HEK293 (cell line): ENCODE data around the gene NEK6.

Experiments
- CTCF ChIA-PET: fragments of 350-600 bp; formaldehyde crosslinking; extraction: SDS; loops from one replicate; lab custom pipeline; 2021; ENCODE audit warnings: antibody characterized with exemption; lab: Yijun Ruan, JAX
- POLR2A ChIA-PET: fragments of 300-600 bp; formaldehyde crosslinking; extraction: SDS; loops from one replicate; lab custom pipeline; 2020; ENCODE audit warnings: antibody characterized with exemption, inconsistent platforms; lab: Yijun Ruan, JAX
- H3K27ac ChIP-seq: fragments of 200-500 bp; sonication (Bioruptor generic); 2 replicates; pipeline ENCODE4 v1.5.1; 2014; ENCODE audit warnings: low read depth, low read length, control low read depth, inconsistent platforms; ENCODE audit errors: extremely low read depth
- H3K36me3 ChIP-seq, 2 experiments: fragments of 200-500 bp in 1 of 2; sonication (Bioruptor generic) in 1 of 2; 1 replicate in 1 of 2; 2 replicates in 1 of 2; pipeline ENCODE4 v1.5.1; 2014 to 2017; ENCODE audit warnings: inconsistent platforms in 2 of 2, low read length in 2 of 2; ENCODE audit not compliant: control insufficient read depth in 2 of 2, insufficient read depth in 1 of 2
- H3K4me1 ChIP-seq: fragments of 200-500 bp; sonication (Bioruptor generic); 2 replicates; pipeline ENCODE4 v1.5.1; 2014; ENCODE audit warnings: mild to moderate bottlenecking, low read length, inconsistent platforms; ENCODE audit not compliant: control insufficient read depth, insufficient read depth
- H3K4me3 ChIP-seq: 2 replicates; pipeline ENCODE4 v1.5.1; 2011; ENCODE audit warnings: low read depth, mild to moderate bottlenecking, control low read depth, low read length, moderate library complexity
- H3K9me3 ChIP-seq: fragments of 200-500 bp; sonication (Bioruptor generic); 2 replicates; pipeline ENCODE4 v1.5.1; 2014; ENCODE audit warnings: low read depth, low read length, inconsistent platforms; ENCODE audit not compliant: control insufficient read depth, insufficient read depth
- EGR2 ChIP-seq: fragments of 450-650 bp; formaldehyde crosslinking; IDR thresholded peaks from 2 replicates; pipeline ENCODE4 v1.5.1; 2016; ENCODE audit warnings: low read depth, missing biosample characterization, missing genetic modification characterization
- GLI2 ChIP-seq: fragments of 450-650 bp; formaldehyde crosslinking; IDR thresholded peaks from 2 replicates; pipeline ENCODE4; 2017; ENCODE audit warnings: missing biosample characterization, missing genetic modification characterization, low read depth, borderline replicate concordance
- KLF1 ChIP-seq: fragments of 450-650 bp; formaldehyde crosslinking; IDR thresholded peaks from 2 replicates; pipeline ENCODE4 v1.5.1; 2016; ENCODE audit warnings: missing biosample characterization, missing genetic modification characterization
- KLF7 ChIP-seq: fragments of 450-650 bp; formaldehyde crosslinking; IDR thresholded peaks from 2 replicates; pipeline ENCODE4 v1.5.1; 2016; ENCODE audit warnings: missing biosample characterization, missing genetic modification characterization, borderline replicate concordance
- SCRT2 ChIP-seq: fragments of 450-650 bp; formaldehyde crosslinking; IDR thresholded peaks from 2 replicates; pipeline ENCODE4 v1.5.1; 2016; ENCODE audit warnings: missing biosample characterization, missing genetic modification characterization
- SETDB1 ChIP-seq: IDR thresholded peaks from one replicate; pipeline ENCODE4 v1.6.1; 2017; ENCODE audit warnings: mild to moderate bottlenecking, low read length, moderate library complexity, mixed read lengths; ENCODE audit not compliant: insufficient read length
- ZBTB48 ChIP-seq: fragments of 450-650 bp; formaldehyde crosslinking; IDR thresholded peaks from 2 replicates; pipeline ENCODE4 v1.5.1; 2016; ENCODE audit warnings: missing biosample characterization, missing genetic modification characterization
- ZNF140 ChIP-seq: fragments of 450-650 bp; formaldehyde crosslinking; IDR thresholded peaks from 2 replicates; pipeline ENCODE4 v1.5.1; 2016; ENCODE audit warnings: missing biosample characterization, missing genetic modification characterization
- ZNF175 ChIP-seq: fragments of 450-650 bp; formaldehyde crosslinking; IDR thresholded peaks from 2 replicates; pipeline ENCODE4 v1.5.1; 2016; ENCODE audit warnings: missing biosample characterization, missing genetic modification characterization
- ZNF214 ChIP-seq: fragments of 450-650 bp; formaldehyde crosslinking; IDR thresholded peaks from 2 replicates; pipeline ENCODE4 v1.5.1; 2017; ENCODE audit warnings: missing biosample characterization, mild to moderate bottlenecking, missing genetic modification characterization, borderline replicate concordance
- ZNF24 ChIP-seq: fragments of 450-650 bp; formaldehyde crosslinking; IDR thresholded peaks from 2 replicates; pipeline ENCODE4 v1.5.1; 2016; ENCODE audit warnings: missing biosample characterization, missing genetic modification characterization
- ZNF248 ChIP-seq: fragments of 450-650 bp; formaldehyde crosslinking; IDR thresholded peaks from 2 replicates; pipeline ENCODE4 v1.5.1; 2017; ENCODE audit warnings: missing biosample characterization, missing genetic modification characterization
- ZNF324 ChIP-seq: fragments of 450-650 bp; formaldehyde crosslinking; IDR thresholded peaks from 2 replicates; pipeline ENCODE4 v1.5.1; 2016; ENCODE audit warnings: missing biosample characterization, missing genetic modification characterization
- ZNF366 ChIP-seq: fragments of 450-650 bp; formaldehyde crosslinking; conservative IDR thresholded peaks from 2 replicates; pipeline ENCODE4 v1.5.1; 2016; ENCODE audit warnings: missing biosample characterization, missing genetic modification characterization
- ZNF394 ChIP-seq: fragments of 450-650 bp; formaldehyde crosslinking; IDR thresholded peaks from 2 replicates; pipeline ENCODE4 v1.5.1; 2016; ENCODE audit warnings: missing biosample characterization, missing genetic modification characterization, mild to moderate bottlenecking, moderate library complexity, borderline replicate concordance
- ZNF404 ChIP-seq: fragments of 450-650 bp; formaldehyde crosslinking; IDR thresholded peaks from 2 replicates; pipeline ENCODE4 v1.5.1; 2017; ENCODE audit warnings: missing biosample characterization, missing genetic modification characterization
- ZNF416 ChIP-seq: fragments of 450-650 bp; formaldehyde crosslinking; IDR thresholded peaks from 2 replicates; pipeline ENCODE4 v1.5.1; 2016; ENCODE audit warnings: missing biosample characterization, missing genetic modification characterization
- ZNF529 ChIP-seq: fragments of 450-650 bp; formaldehyde crosslinking; IDR thresholded peaks from 2 replicates; pipeline ENCODE4 v1.5.1; 2017; ENCODE audit warnings: missing genetic modification characterization, missing biosample characterization; ENCODE audit not compliant: insufficient replicate concordance
- ZNF558 ChIP-seq: fragments of 450-650 bp; formaldehyde crosslinking; IDR thresholded peaks from 2 replicates; pipeline ENCODE4 v1.5.1; 2016; ENCODE audit warnings: missing biosample characterization, missing genetic modification characterization
- ZNF596 ChIP-seq: fragments of 450-650 bp; IDR thresholded peaks from 2 replicates; pipeline ENCODE4 v1.5.0; 2018; ENCODE audit warnings: missing biosample characterization, mild to moderate bottlenecking, missing genetic modification characterization, moderate library complexity
- ZNF654 ChIP-seq: fragments of 450-650 bp; formaldehyde crosslinking; IDR thresholded peaks from 2 replicates; pipeline ENCODE4 v1.5.1; 2016; ENCODE audit warnings: low read depth, missing biosample characterization, missing genetic modification characterization
- ZNF701 ChIP-seq: fragments of 450-650 bp; formaldehyde crosslinking; IDR thresholded peaks from 2 replicates; pipeline ENCODE4 v1.5.1; 2016; ENCODE audit warnings: missing biosample characterization, missing genetic modification characterization
- ZNF768 ChIP-seq: fragments of 450-650 bp; formaldehyde crosslinking; IDR thresholded peaks from 2 replicates; pipeline ENCODE4 v1.5.1; 2018; ENCODE audit warnings: missing biosample characterization, mild to moderate bottlenecking, missing genetic modification characterization
- TF ChIP-seq, protein P1 (sequence below): fragments of 450-650 bp; formaldehyde crosslinking; IDR thresholded peaks from 2 replicates; pipeline ENCODE4 v1.5.1; 2017; ENCODE audit warnings: missing biosample characterization, missing genetic modification characterization
- TF ChIP-seq, protein P2 (sequence below): fragments of 450-650 bp; formaldehyde crosslinking; IDR thresholded peaks from 2 replicates; pipeline ENCODE4 v1.5.1; 2017; ENCODE audit warnings: missing biosample characterization, mild to moderate bottlenecking, missing genetic modification characterization, moderate library complexity

NEK6 gene

DNA sequence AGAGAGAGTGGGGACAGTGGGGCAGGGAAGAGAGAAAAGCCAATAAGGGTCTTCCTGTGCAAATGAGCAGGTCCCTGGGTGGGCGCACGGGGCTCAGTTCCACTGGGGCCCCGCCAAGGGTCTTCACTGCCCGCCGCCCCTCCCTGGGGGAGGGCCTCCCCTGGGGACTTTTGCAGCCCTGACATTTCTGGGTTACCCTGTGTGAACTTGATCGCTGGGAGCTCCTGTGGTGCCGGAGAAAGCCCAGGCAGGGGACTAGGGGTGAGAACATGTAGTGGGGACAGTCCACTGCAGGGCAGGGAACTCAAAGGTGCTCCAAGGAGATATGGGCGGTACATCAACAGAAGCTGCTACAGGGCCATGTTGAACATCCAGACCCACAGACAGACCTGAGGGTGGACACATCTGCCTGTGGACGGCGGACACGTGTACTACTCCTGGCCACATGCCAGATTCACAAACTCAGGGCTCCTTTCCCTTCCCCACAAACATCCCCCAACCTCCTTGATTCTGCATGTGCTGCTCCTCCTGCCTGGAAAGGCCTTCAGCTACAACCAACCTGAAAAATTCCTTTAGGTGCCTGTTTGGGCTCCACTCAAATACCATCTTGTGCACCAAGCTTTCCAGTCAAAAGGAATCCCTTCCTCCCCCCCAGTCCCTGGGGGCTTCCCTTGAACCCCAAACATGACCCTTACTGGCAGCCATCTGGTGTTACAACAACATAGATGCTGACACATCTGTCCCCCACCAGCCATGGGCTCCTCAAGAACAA lies 43.0 kb upstream of the NEK6 start:
- no peaks in the 10 kb centered on the region for H3K9me3 ChIP-seq
- TF ChIP-seq EGR2 (tag by site-specific recombination): no peak
- no peak for TF ChIP-seq ZNF558 (tag by site-specific recombination)
- TF ChIP-seq ZNF394: no peak
- no peak for TF ChIP-seq ZNF654 (tag by site-specific recombination)
- no peak for TF ChIP-seq ZNF416 (tag by site-specific recombination)
- H3K4me3 ChIP-seq: no peak overlapping the region
- ChIA-PET CTCF (no interaction called here), POLR2A (no interaction called here)
- no peaks in the 10 kb centered on the region for H3K4me1 ChIP-seq
- no peaks in the 10 kb centered on the region for H3K36me3 ChIP-seq
- H3K27ac ChIP-seq: no peak overlapping the region

DNA sequence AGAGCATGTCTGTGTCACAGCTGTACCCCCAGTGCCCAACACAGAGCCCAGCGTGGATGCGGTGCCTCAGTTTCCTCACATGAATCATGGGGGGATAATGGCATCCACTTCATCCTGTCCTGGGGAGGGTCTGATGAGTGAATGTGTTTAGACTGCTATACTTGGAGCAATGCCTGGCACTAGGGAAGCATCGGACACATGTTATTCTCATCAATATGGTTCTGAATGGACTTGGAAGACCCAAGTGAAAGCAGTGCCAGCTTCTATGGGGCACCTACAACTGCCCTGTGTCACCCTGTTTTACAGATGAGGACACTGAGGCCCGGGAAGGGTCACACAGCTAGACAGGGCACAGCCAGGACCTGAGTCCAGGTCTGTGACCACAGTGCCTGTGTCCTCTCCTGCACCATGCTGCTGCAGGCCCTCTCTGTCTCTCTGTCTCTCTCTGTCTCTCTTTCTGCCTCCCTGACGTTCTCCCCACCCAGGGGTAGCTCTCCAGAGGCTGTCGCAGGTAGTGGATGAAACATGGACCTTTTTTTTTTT lies 42.3 kb upstream of the NEK6 start:
- POLR2A ChIA-PET: no interaction called here
- Histone ChIP-seq H3K27ac (no peak overlapping the region), H3K4me1 (no peaks in the 10 kb centered on the region), H3K9me3 (no peaks in the 10 kb centered on the region), H3K36me3 (no peaks in the 10 kb centered on the region), H3K4me3 (no peak overlapping the region)
- CTCF ChIA-PET: interaction anchor here (0.9 kb wide), 1 partner anchor 92 kb away, joined by 4 read pairs; no protein-coding TSS in a partner anchor
- TF ChIP-seq ZNF248 (no peak), SETDB1 (no peak), ZNF768 (tag by site-specific recombination) (no peak)

DNA sequence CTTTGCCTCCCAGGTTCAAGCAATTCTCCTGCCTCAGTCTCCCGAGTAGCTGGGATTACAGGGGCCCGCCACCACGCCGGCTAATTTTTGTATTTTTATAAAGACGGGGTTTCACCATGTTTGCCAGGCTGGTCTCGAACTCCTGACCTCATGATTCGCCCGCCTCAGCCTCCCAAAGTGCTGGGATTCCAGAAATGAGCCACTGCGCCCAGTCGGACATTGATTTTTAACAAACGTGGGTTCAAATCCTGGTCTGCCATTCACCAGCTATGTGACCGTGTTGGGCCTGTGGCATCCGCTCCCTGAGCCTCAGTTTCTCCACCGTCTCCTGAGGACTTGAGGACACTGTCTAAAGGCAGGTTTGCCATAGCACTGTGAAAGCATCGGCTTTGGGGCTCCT lies 41.8 kb upstream of the NEK6 start:
- CTCF ChIA-PET: interaction anchor here (0.6 to 0.9 kb wide), 2 partner anchors 92 to 142 kb away, joined by 3 to 4 read pairs; no protein-coding TSS in a partner anchor
- H3K27ac ChIP-seq: no peak overlapping the region
- H3K4me3 ChIP-seq: no peak overlapping the region
- TF ChIP-seq, protein P1, sequence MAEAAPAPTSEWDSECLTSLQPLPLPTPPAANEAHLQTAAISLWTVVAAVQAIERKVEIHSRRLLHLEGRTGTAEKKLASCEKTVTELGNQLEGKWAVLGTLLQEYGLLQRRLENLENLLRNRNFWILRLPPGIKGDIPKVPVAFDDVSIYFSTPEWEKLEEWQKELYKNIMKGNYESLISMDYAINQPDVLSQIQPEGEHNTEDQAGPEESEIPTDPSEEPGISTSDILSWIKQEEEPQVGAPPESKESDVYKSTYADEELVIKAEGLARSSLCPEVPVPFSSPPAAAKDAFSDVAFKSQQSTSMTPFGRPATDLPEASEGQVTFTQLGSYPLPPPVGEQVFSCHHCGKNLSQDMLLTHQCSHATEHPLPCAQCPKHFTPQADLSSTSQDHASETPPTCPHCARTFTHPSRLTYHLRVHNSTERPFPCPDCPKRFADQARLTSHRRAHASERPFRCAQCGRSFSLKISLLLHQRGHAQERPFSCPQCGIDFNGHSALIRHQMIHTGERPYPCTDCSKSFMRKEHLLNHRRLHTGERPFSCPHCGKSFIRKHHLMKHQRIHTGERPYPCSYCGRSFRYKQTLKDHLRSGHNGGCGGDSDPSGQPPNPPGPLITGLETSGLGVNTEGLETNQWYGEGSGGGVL (tag by site-specific recombination): no peak
- TF ChIP-seq ZNF175 (tag by site-specific recombination): no peak
- TF ChIP-seq, protein P2, sequence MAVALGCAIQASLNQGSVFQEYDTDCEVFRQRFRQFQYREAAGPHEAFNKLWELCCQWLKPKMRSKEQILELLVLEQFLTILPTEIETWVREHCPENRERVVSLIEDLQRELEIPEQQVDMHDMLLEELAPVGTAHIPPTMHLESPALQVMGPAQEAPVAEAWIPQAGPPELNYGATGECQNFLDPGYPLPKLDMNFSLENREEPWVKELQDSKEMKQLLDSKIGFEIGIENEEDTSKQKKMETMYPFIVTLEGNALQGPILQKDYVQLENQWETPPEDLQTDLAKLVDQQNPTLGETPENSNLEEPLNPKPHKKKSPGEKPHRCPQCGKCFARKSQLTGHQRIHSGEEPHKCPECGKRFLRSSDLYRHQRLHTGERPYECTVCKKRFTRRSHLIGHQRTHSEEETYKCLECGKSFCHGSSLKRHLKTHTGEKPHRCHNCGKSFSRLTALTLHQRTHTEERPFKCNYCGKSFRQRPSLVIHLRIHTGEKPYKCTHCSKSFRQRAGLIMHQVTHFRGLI: no peak
- no peak for TF ChIP-seq KLF7
- no peak for TF ChIP-seq SCRT2 (tag by site-specific recombination)
- no peak for TF ChIP-seq ZBTB48
- TF ChIP-seq ZNF140 (tag by site-specific recombination): no peak
- no peak for TF ChIP-seq KLF1 (tag by site-specific recombination)
- no peak for TF ChIP-seq ZNF529 (tag by site-specific recombination)
- TF ChIP-seq ZNF596: no peak
- TF ChIP-seq ZNF701 (tag by site-specific recombination): no peak
- no peak for TF ChIP-seq ZNF24 (tag by site-specific recombination)
- TF ChIP-seq ZNF366: no peak
- TF ChIP-seq ZNF404 (tag by site-specific recombination): no peak
- TF ChIP-seq ZNF324 (tag by site-specific recombination): no peak
- TF ChIP-seq GLI2: no peak
- TF ChIP-seq ZNF214 (tag by site-specific recombination): no peak
- TF ChIP-seq, all 188 proteins: peak for 0
- POLR2A ChIA-PET: no interaction called here
- Histone ChIP-seq H3K4me1 (no peaks in the 10 kb centered on the region), H3K36me3 (no peaks in the 10 kb centered on the region), H3K9me3 (no peaks in the 10 kb centered on the region)
